Prostate gland (tissue), 2 donors: ENCODE data around the gene SSTR3.

ENCODE experiments used
- POLR2A ChIP-seq: fragments of 450-650 bp; IDR thresholded peaks from one replicate; pipeline ENCODE4 v1.6.1; 2016; ENCODE audit warnings: antibody characterized with exemption, mild to moderate bottlenecking
- POLR2AphosphoS5 ChIP-seq: sonication (generic); formaldehyde crosslinking; IDR thresholded peaks from one replicate; pipeline ENCODE4 v1.6.1; 2017; ENCODE audit warnings: antibody characterized with exemption
- TF ChIP-seq, protein P1 (sequence below), 4 experiments: fragments of 200-600 bp in 2 of 4; fragments of 450-650 bp in 2 of 4; sonication (generic) in 2 of 4; IDR thresholded peaks; 1 replicate in 3 of 4; 2 replicates in 1 of 4; pipeline ENCODE4 v1.5.1; 2016 to 2019; ENCODE audit warnings: antibody characterized with exemption in 4 of 4, mild to moderate bottlenecking in 2 of 4, moderate library complexity in 2 of 4

GRCh38 chr22:37205046-37205445, 7.2 kb downstream of the SSTR3 start:
- TF ChIP-seq POLR2AphosphoS5: no peak
- TF ChIP-seq POLR2A: no peak
- TF ChIP-seq, protein P1, sequence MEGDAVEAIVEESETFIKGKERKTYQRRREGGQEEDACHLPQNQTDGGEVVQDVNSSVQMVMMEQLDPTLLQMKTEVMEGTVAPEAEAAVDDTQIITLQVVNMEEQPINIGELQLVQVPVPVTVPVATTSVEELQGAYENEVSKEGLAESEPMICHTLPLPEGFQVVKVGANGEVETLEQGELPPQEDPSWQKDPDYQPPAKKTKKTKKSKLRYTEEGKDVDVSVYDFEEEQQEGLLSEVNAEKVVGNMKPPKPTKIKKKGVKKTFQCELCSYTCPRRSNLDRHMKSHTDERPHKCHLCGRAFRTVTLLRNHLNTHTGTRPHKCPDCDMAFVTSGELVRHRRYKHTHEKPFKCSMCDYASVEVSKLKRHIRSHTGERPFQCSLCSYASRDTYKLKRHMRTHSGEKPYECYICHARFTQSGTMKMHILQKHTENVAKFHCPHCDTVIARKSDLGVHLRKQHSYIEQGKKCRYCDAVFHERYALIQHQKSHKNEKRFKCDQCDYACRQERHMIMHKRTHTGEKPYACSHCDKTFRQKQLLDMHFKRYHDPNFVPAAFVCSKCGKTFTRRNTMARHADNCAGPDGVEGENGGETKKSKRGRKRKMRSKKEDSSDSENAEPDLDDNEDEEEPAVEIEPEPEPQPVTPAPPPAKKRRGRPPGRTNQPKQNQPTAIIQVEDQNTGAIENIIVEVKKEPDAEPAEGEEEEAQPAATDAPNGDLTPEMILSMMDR (IDR thresholded peaks at IDR 0.05): no peak
